Endodermal cell (in vitro differentiated cells): ENCODE data around the gene ZSCAN4. TPM values are rescaled to one million over a fixed set of nuclear protein-coding genes. Genes with fewer than 3 reads are reported as not detected.

Source experiments
- DNase-seq: peaks from one replicate; pipeline ENCODE4 v3.0.0-alpha.2; 2017
- H3K27ac ChIP-seq: 2 replicates; pipeline ENCODE4 v1.5.1; 2013; ENCODE audit warnings: mild to moderate bottlenecking, low read depth, low read length, moderate library complexity
- H3K27me3 ChIP-seq: 2 replicates; pipeline ENCODE4 v1.6.1; 2013; ENCODE audit warnings: mild to moderate bottlenecking, low read length, moderate library complexity; ENCODE audit not compliant: insufficient read depth, control insufficient read depth, poor library complexity, severe bottlenecking
- H3K36me3 ChIP-seq: 2 replicates; pipeline ENCODE4 v1.7.0; 2013; ENCODE audit warnings: mild to moderate bottlenecking, low read length, moderate library complexity; ENCODE audit not compliant: control insufficient read depth, insufficient read depth
- H3K4me1 ChIP-seq: one replicate; pipeline ENCODE4 v1.7.0; 2013; ENCODE audit warnings: low read length; ENCODE audit not compliant: control insufficient read depth, insufficient read depth
- H3K4me3 ChIP-seq: 2 replicates; pipeline ENCODE4 v1.5.1; 2013; ENCODE audit warnings: mild to moderate bottlenecking, low read length, moderate library complexity
- H3K9ac ChIP-seq: 2 replicates; pipeline ENCODE4 v1.6.1; 2013; ENCODE audit warnings: mild to moderate bottlenecking, low read length, moderate library complexity; ENCODE audit not compliant: poor library complexity, severe bottlenecking; ENCODE audit errors: extremely low read depth
- H3K9me3 ChIP-seq: 2 replicates; pipeline ENCODE4 v1.6.1; 2013; ENCODE audit warnings: mild to moderate bottlenecking, low read length, moderate library complexity; ENCODE audit not compliant: control insufficient read depth
- H3K27ac Mint-ChIP-seq: 2 replicates; pipeline ENCODE4 v1.8.0; 2020; ENCODE audit warnings: mixed read lengths
- H3K27me3 Mint-ChIP-seq: 2 replicates; pipeline ENCODE4 v1.8.0; 2021; ENCODE audit warnings: mild to moderate bottlenecking, mixed read lengths; ENCODE audit not compliant: insufficient read depth
- H3K36me3 Mint-ChIP-seq: 2 replicates; pipeline ENCODE4 v1.8.0; 2020; ENCODE audit warnings: low read depth, mixed read lengths
- H3K4me1 Mint-ChIP-seq: 2 replicates; pipeline ENCODE4 v1.8.0; 2020; ENCODE audit warnings: mixed read lengths
- H3K4me3 Mint-ChIP-seq: 2 replicates; pipeline ENCODE4 v1.8.0; 2020; ENCODE audit warnings: mild to moderate bottlenecking, moderate library complexity, mixed read lengths
- H3K9me3 Mint-ChIP-seq: 2 replicates; pipeline ENCODE4 v1.8.0; 2020; ENCODE audit warnings: mild to moderate bottlenecking, mixed read lengths
- CTCF ChIP-seq: fragments of 200-600 bp; sonication (generic); conservative IDR thresholded peaks from 2 replicates; pipeline ENCODE4 v1.5.0; 2021; ENCODE audit warnings: antibody characterized with exemption, mild to moderate bottlenecking
- WGBS, 2 experiments: methylation state at CpG; one replicate each; pipeline versions ENCODE4 v1.1.5 to v1.1.7; 2013; ENCODE audit warnings: missing lambda C conversion rate in 2 of 2, mixed read lengths in 1 of 2; ENCODE audit not compliant: insufficient coverage in 1 of 2, insufficient read length in 1 of 2; 5-methylcytosine and 5-hydroxymethylcytosine counted together
- total RNA-seq, 2 donors: library from RNA; stranded (reverse); fragmentation: NEBNext Ultra II Directional in 1 of 2; extraction: Animal tissue kit (Norgen Biotek cat#: 25700) in 1 of 2; gene quantifications; 2 replicates in 1 of 2; 3 replicates in 1 of 2; pipeline ENCODE4 v1.2.1, GENCODE V29; 2021

ZSCAN4 gene
- total RNA-seq, 2 donors from 2014 or later = not detected

DNA sequence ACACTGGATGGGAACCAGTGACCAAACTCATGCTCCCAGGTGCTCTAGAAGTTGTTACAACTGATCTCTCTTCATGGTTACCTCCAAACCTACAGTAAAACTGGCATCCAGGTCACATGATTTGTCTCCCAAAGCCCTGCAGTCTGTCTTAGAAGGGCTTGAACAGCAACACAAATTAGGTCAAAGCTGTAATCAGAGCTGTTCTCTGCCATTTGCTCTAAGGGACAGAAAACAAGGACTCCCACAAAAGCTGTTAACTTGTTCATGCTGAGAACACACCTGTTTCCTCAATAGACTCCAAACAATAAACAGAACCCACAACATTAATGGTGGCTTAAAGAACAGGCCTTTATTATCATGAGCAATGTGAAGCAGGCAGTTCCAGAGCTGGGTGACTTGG is 50.7 kb downstream of the ZSCAN4 start:
- Mint-ChIP-seq H3K4me3 (no peak overlapping the region), H3K27me3 (no peaks in the 10 kb centered on the region), H3K27ac (no peak overlapping the region), H3K4me1 (no peaks in the 10 kb centered on the region), H3K36me3 (peaks cover 63% of the 10 kb centered on the region), H3K9me3 (peaks cover 71% of the 10 kb centered on the region)
- H3K4me1 ChIP-seq = no peaks in the 10 kb centered on the region
- H3K9ac ChIP-seq = no peak overlapping the region
- H3K36me3 ChIP-seq = peaks cover 41% of the 10 kb centered on the region
- no peak overlapping the region for H3K4me3 ChIP-seq
- H3K27ac ChIP-seq = no peak overlapping the region
- no peak for DNase-seq
- no peak for TF ChIP-seq CTCF
- H3K27me3 ChIP-seq = no peaks in the 10 kb centered on the region
- H3K9me3 ChIP-seq = peaks cover 24% of the 10 kb centered on the region

DNA sequence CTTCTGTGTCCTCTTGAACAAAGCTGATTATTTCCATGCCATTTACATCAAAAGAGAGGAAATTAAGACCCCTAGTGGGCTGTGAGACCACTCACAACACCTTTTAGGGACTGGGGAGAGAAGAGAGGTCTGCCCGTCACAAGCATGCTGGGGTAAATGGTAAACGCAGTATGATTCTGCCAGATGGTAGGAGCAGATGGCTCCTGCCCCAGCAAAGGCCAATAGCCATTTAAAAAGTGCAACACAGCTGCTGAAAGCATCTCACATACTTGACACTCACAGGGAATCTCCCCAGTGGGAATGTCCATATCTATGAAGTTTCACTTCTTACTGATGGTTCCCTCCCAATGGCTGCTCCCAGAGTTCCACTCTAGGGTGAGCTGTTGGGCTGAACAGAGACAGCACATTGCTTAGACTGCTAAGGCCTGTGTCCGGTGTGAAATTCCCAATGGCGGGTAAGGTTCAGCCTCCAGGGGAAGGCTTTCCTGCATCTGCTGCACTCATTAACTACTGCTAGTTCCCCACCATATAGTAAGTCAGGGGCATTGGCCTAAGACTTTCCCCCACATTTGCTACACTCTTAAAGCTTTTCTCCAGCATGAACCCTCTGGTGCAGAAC is 51.3 kb downstream of the ZSCAN4 start:
- peaks cover 68% of the 10 kb centered on the region for H3K36me3 Mint-ChIP-seq
- Histone ChIP-seq H3K27me3 (no peaks in the 10 kb centered on the region), H3K27ac (no peak overlapping the region), H3K9me3 (peaks cover 24% of the 10 kb centered on the region), H3K4me1 (no peaks in the 10 kb centered on the region), H3K9ac (no peak overlapping the region), H3K36me3 (peaks cover 41% of the 10 kb centered on the region), H3K4me3 (no peak overlapping the region)
- no peak overlapping the region for H3K4me3 Mint-ChIP-seq
- H3K27me3 Mint-ChIP-seq = no peaks in the 10 kb centered on the region
- no peak for DNase-seq
- H3K27ac Mint-ChIP-seq = no peak overlapping the region
- 90 to 100% methylated on average over 2 to 4 of the region's 4 CpGs for WGBS, 2 experiments
- H3K4me1 Mint-ChIP-seq = no peaks in the 10 kb centered on the region
- TF ChIP-seq CTCF = no peak
- H3K9me3 Mint-ChIP-seq = peaks cover 77% of the 10 kb centered on the region

- no peaks in the 10 kb centered on the region for H3K4me1 Mint-ChIP-seq
- 96 to 97% methylated on average over 9 to 10 of the region's 10 CpGs for WGBS, 2 experiments
- H3K36me3 ChIP-seq = peaks cover 41% of the 10 kb centered on the region
- H3K9me3 ChIP-seq = peaks cover 24% of the 10 kb centered on the region
- H3K27me3 Mint-ChIP-seq = no peaks in the 10 kb centered on the region
- TF ChIP-seq CTCF = no peak
- peaks cover 79% of the 10 kb centered on the region for H3K9me3 Mint-ChIP-seq
- H3K4me3 ChIP-seq = no peak overlapping the region
- no peak overlapping the region for H3K4me3 Mint-ChIP-seq
- H3K27ac Mint-ChIP-seq = no peak overlapping the region
- H3K27ac ChIP-seq = no peak overlapping the region
- H3K36me3 Mint-ChIP-seq = peaks cover 70% of the 10 kb centered on the region
- no peaks in the 10 kb centered on the region for H3K4me1 ChIP-seq
- H3K27me3 ChIP-seq = no peaks in the 10 kb centered on the region
- no peak for DNase-seq
- no peak overlapping the region for H3K9ac ChIP-seq
Measured at GRCh38 chr19:57720878-57721277, 52.1 kb downstream of the ZSCAN4 start.

Other genes with a start within 250 kb of the ZSCAN4 start
- gene ZNF749, start 233.6 kb upstream of the ZSCAN4 start, total RNA-seq = 10 to 100 TPM; 25.0 to 28.5 TPM
- 1 to 10 TPM in 1 of 2 donors, under 1 TPM in 1; 0.68 to 1.2 TPM for gene VN1R1, start 211.8 kb upstream of the ZSCAN4 start, total RNA-seq
- gene ZNF772, start 191.4 kb upstream of the ZSCAN4 start, total RNA-seq = 10 to 100 TPM in 1 of 2 donors, 1 to 10 TPM in 1; 9.1 to 11.8 TPM
- 10 to 100 TPM; 16.8 to 17.0 TPM for gene ZNF419, start 181.2 kb upstream of the ZSCAN4 start, total RNA-seq
- gene ZNF773, start 169.0 kb upstream of the ZSCAN4 start, total RNA-seq = 10 to 100 TPM in 1 of 2 donors, 1 to 10 TPM in 1; 7.9 to 12.4 TPM
- 10 to 100 TPM in 1 of 2 donors, 1 to 10 TPM in 1; 9.5 to 14.0 TPM for gene ZNF549, start 141.6 kb upstream of the ZSCAN4 start, total RNA-seq
- gene ZNF550, start 109.1 kb upstream of the ZSCAN4 start, total RNA-seq = 10 to 100 TPM; 12.3 to 16.2 TPM
- 1 to 10 TPM; 8.0 to 9.1 TPM for gene ZNF416, start 90.0 kb upstream of the ZSCAN4 start, total RNA-seq
- gene ZIK1, start 84.8 kb upstream of the ZSCAN4 start, total RNA-seq = 10 to 100 TPM; 15.8 to 25.7 TPM
- 10 to 100 TPM in 1 of 2 donors, 1 to 10 TPM in 1; 5.6 to 10.1 TPM for gene ZNF530, start 69.0 kb upstream of the ZSCAN4 start, total RNA-seq
- gene ZNF134, start 54.7 kb upstream of the ZSCAN4 start, total RNA-seq = 10 to 100 TPM; 30.8 to 37.5 TPM
- gene ZNF211, start 35.8 kb upstream of the ZSCAN4 start, total RNA-seq = 10 to 100 TPM; 17.4 to 20.7 TPM
- 10 to 100 TPM; 15.2 to 19.0 TPM for gene ZNF551, start 13.0 kb downstream of the ZSCAN4 start, total RNA-seq
- 10 to 100 TPM; 15.9 to 21.2 TPM for gene ZNF154, start 40.3 kb downstream of the ZSCAN4 start, total RNA-seq
- 1 to 10 TPM; 6.0 to 9.6 TPM for gene ZNF671, start 58.7 kb downstream of the ZSCAN4 start, total RNA-seq
- 10 to 100 TPM; 16.2 to 21.4 TPM for gene ZNF776, start 77.9 kb downstream of the ZSCAN4 start, total RNA-seq
- gene ZNF586, start 100.7 kb downstream of the ZSCAN4 start, total RNA-seq = 10 to 100 TPM; 15.1 to 17.0 TPM
- gene ZNF552, start 146.0 kb downstream of the ZSCAN4 start, total RNA-seq = 10 to 100 TPM; 17.4 to 18.8 TPM
- gene ZNF587B, start 161.4 kb downstream of the ZSCAN4 start, total RNA-seq = 10 to 100 TPM; 37.0 to 39.9 TPM
- 10 to 100 TPM; 64.1 to 98.1 TPM for gene ZNF587, start 180.9 kb downstream of the ZSCAN4 start, total RNA-seq
- gene ZNF814, start 220.1 kb downstream of the ZSCAN4 start, total RNA-seq = 10 to 100 TPM; 54.7 to 63.0 TPM
- gene ZNF417, start 247.7 kb downstream of the ZSCAN4 start, total RNA-seq = 10 to 100 TPM; 16.5 to 30.9 TPM